ENCODE data around the gene POU6F2.

POU6F2 gene

DNA sequence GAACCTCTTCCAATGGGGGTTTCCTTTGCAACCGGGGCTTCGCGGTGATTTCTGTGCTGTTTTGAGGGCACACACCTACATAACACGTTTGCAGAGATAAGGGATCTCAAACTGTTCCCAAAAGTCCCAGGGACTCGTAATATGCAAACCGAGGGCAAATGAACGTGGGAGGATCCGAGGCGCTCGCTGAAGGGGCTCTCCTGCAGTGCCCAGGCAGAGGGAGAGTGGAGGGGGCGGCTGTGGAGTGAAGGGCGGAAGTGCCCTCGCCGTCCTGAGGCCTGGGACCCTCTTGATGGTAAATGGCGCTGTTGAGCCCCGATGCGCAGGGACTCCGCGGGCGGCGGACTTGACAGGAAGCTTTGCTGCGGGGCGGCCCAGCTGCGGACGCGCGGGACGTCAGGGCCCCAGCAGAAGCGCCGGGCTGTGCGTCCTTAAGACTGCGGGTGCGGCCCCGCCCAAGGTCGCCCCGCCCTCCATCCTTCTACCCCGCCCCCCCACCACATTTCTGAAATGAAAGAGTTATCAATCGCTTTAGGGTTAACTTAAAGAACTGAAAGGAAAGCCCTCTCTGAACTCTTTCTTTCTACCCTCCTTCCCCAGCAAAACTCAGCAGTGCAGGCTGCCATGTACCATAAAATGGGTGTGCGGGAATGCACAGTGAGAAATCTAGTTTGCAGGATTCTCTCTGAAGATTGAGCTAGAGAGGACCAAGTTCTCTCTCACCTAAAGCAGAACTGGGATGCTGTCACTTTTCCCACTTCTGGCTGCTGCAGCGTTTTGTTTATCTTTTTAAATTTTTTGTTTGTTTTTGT is 436.7 kb downstream of the POU6F2 start:
- DNase-seq: peak; percentile 48

DNA sequence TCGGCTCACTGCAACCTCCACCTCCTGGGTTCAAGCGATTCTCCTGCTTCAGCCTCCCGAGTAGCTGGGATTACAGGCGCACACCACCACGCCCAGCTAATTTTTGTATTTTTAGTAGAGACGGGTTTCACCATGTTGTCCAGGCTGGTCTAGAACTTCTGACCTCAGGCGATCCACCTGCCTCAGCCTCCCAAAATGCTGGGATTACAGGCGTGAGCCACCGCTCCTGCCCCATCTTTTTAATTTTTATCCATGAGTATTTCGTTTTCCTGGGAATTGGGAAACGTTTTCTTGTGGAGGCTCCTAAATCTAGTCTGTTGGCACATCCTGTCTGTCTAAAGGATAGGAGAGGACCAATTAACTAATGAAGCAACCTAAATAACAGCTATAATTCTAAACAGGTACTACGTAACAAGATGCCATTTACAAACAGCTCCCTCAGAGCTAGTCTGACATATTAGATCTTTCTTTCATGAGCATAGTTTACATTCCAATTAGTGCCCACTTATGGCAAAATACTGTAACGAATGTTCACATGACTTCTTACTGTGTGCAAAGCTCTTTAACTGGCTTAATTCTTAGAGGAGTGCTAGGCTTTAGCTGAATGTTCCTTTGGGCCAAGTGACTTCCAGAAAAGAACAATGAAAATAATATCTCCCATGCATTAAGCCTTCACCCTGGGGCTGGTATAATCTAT is 437.5 kb downstream of the POU6F2 start:
- no peak for DNase-seq

DNA sequence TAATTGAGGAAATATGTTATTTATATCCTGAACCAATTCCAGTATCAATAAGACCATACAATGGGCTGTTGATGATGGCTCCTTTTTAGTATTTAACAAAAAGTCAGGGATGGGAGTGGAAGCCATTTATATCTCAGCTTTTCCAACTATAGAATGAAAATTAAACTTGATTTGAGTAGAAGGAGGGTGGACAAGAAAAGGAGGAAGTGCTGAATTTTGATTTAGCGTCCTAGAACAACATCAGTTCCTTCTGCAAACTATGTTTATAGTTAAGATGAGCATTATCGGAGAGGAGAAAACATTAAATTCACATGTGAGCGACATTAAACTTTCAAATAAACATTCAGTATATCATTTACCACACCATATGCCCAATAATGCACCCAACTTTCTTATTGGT is 439.2 kb downstream of the POU6F2 start:
- no peak for DNase-seq

DNA sequence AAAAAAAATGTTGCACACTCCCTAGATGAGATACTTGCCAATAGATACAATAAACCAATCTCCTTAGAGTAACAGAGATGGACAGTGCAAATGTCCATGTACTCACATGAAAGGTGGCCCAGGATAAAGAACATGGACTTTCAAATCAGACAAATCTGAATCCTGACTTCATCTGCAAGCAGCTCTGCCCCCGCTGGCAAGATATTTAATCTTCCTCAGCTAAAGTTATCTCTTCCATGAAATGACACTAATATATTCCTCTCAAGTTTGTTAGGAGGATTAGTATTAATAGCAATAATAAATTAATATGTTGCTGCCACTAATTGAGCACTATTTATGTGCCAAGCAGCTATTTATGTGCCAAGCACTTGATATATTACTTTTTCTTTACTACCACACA is 439.9 kb downstream of the POU6F2 start:
- DNase-seq: no peak

DNA sequence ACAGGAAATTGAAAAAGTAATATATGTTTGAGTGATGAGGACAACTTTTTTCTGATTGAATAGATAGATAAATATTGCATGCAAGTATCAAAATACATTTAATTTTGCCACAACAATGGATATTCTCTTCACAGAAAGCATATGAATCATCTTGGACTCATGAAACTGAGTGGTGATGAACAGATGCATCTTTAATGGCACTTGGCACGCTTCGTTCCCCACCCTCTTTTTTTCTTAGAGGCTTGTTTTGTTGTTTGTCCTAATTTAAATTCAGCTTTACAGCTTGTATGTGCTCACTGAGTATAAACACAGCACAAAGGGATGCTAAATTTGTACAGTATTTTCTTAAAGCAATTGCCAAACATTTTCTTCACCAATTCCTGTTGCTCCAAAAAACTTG is 443.5 kb downstream of the POU6F2 start:
- DNase-seq: no peak

DNA sequence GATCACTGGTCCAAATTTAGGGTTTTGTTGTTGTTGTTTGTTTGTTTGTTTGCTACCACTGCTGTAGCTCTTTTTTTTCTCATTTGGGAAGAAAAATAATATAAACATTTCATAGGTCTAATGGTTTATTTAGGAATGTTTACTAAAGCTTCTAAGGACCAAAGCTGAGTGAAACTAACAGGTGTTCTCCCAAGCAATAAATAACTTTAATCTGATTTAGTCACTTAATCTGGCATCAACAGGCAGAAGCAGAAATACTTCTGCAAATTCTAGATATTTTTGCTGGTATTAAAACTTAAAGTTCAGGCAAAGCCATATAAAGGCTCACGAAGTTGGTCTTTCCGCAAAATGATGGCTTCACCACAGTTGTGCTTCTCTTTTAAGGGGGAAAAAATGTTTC is 444.0 kb downstream of the POU6F2 start:
- no peak for DNase-seq

DNA sequence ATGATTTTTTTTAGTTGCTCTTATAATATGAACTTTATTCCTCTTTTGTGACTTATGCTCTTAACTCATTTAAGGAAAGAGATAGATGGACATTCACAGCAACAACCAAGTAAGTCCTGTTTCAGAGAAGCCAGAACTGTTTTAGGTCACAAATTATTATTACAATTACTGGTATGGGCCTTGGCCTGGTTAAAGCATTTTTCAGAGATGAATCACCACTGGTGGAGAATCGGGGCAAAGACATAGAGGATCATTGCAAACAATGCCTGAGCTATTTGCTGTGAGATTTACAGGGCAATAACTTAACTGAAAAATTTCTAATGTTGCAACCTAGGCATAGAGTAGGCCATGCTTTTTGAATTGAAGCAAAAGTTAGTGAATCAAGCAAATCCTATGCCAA is 450.5 kb downstream of the POU6F2 start:
- DNase-seq: no peak

DNA sequence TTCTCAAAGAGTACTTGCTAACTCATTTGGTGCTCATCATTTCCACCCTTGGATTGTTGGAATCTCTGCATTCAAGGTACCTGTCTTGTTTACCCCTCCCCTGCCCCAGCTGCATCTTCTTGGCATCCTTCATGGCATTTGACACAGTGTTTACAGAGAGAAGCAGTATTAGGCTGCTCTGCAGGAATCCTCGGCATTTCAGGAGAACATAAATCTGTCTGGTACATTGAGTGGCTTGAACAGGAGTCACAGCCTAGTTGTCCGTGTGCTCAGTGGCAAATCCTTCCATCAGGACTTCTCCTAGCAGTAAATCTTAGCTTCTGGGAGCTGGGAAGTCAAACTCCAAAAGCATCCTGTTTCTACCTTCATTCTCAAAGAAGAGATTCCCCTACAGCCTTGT is 451.7 kb downstream of the POU6F2 start:
- DNase-seq: no peak

DNA sequence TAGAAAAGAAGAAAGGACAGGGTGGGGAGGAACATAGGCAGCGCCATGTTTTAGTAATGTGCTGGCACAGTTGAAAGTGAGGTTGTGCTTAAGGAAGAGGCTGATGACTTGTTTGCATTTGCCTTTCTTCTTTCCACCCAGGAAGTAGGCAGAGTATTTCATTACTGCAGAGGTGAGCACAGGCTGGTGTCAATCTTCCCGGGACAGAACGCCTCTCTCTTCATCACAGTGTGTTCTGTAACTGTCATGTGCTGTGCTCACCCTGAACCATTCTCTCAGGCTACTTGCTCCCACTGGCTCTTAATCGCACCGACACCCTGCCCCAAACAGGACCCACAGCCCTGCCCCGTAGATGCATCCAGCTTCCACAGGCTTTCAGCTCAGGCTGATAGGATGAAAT is 452.7 kb downstream of the POU6F2 start:
- no peak for DNase-seq

DNA sequence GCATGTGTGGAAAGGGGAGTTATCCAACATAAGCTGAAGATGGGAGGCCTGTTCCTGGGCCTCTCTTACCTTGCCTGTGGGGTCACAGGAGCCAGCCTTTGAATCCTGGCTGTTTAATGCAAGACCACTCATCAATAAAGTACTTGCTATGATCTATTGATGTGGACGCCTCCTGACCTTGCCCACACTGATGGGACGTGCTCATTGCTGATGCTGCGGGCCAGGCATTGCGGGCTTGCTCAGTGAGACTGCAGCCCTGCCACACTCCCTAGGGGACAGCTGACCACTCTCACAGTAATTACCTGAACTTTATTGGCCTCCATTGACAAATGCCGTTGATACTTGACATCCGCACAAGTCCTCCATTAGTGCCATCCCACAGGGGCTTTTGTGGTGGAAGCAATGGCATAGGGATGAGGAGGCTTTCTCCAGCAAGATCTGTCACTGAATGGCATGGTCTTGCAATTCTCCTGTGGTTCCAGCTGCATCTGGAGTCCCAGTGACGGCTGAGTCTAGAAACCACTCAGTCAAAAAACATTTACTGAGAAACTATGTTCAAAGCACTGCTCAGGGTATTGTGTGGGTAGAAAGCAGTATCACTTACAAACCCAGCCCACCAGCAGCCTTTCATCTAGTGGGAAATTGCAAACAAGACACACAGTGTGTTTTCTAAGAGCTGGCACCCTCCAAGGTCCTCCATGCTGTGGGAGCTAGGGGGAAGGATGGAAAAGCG is 453.4 kb downstream of the POU6F2 start:
- no peak for DNase-seq

DNA sequence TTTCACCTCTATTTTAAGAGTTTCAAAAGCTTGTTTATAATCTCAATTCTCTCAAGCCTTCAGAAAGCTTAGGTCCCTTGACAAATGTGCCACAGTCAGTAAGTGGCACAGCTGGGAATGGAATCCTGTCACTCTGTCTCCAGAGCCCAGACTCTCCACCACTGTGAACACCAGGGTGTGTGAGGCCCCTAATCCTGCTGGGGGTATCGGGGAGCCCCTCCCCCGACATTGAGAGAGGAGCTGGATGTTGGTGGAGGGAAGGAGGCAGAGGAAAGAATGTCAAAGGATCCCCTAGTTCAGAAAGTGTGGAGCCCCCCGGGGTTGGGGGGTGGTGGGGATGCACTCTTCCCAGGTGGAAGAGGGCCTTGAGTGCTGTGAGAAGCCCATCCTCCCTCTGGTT is 454.7 kb downstream of the POU6F2 start:
- no peak for DNase-seq

DNA sequence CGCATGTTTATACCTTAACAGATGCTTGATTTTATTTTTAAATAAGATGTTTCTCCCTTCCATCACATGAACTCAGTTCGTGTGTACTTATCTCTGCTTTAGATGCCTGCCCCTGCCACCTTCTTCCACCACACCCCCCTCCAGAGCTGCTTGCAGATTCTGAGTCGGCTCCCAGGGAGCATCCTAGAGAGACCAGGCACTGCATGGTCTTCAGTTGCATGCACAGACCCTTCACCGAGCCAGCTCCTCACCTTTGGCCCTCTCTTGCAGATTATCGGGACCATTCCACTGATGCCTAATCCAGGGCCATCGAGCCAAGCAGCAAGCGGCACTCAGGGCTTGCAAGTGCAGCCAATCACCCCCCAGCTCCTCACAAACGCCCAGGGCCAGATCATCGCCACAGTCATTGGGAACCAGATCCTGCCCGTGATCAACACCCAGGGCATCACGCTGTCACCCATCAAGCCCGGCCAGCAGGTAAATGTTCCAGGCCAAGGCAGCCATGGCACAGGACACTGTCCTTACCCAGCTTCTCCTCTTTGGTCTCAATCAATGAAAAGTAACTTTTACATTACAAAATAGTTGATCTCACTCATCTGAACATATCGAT is 455.2 kb downstream of the POU6F2 start:
- DNase-seq: no peak

DNA sequence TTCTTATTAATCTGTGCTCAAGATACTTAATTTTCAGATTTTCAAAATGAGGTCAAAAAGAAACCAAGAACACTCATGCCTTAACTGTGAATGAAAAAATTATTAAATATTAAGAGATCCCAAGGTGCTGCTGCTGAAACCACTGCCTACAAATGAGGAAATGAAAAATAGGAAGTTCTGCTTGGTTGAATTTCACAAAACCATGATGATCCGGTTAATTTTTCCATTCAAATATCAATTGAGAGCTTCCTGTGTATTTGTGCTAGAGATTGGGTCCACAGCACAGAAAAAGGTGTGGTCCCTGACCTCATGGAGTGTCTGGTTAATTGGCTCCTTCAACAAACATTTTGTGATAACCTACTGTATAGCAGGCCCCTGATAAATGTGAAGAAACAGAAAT is 455.8 kb downstream of the POU6F2 start:
- DNase-seq: no peak

DNA sequence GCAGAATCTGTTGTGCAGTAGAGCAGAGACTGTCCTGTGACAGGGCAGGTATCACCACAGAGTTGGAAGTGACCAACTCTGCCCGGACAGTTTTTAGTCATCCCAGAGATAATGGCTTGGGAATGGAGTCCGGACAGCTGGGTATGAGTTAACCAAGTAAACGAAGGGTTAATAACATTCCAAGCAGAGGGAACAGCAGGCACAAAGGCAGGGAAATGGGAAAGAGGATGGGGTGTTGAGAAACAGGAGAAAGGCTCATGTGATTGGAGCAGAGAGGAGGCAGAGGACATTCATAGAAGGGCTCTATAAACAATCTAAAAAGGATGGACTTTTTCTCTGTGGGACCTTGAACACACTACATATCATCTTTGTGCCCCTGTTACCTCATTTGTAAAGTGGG is 456.3 kb downstream of the POU6F2 start:
- DNase-seq: no peak

DNA sequence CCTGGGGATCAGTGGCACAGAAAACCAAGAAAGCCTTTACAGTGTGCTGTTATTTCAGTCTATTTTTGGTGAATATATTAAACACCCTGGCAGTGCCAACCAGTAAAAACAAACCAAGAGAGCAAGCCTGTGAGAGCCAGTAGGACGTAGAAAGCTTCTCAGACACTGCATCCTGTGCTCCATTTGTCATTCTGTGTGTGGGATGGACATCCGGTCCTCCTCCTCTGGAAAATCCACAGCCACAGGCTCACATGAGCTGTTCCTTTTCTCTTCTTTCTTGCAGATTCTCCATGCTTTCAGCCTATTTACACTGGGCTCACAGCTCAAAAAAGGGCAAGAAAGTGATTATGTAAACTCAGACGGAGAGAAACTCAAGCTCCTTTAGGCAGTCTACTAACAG is 468.8 kb downstream of the POU6F2 start:
- DNase-seq: no peak

DNA sequence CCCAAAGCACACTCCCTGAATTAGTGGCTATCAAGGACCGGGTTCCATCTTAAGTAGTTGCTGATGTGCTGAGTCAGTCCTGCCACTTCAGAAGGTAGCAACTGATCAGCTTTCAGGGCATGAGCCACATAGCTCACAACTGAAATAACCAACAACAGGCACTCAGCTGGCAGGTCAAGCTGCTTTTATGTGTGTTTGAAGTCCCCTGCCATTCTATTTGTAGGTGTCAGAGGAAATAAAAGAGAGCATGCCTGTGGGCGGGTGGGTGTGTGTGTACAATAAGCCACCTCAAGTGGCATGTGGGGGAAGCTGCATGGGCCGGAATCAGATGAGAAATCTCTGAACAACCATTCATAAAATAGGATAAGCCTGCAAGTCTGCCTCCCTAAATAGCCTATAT is 474.2 kb downstream of the POU6F2 start:
- no peak for DNase-seq

DNA sequence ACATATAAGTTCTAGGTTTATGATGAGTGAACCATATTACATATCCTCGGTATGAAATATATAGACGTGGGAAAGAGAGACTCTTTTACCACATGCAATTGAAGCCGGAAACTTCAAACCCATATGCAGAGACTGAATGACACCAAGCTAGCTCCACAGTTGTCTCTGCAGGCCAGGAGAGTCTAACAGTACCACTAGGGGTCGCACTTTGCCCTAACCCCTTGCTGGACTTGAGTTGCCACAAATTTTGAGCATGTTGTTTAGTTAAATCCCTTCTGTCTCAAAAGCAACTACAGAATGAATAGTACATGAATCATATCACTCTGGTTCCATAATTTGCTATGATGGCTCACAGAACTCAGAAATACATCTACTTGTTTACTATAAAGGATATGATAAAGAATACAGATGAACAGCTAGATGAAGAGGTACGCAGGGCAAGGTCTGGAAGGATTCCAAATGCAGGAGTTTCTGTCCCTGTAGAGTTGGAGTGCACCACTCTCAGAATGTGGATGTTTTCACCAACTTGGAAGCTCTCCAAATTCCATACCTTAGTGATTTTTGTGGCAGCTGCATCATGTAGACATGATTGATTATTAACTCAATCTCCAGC is 476.1 kb downstream of the POU6F2 start:
- DNase-seq: peak; percentile 44

DNA sequence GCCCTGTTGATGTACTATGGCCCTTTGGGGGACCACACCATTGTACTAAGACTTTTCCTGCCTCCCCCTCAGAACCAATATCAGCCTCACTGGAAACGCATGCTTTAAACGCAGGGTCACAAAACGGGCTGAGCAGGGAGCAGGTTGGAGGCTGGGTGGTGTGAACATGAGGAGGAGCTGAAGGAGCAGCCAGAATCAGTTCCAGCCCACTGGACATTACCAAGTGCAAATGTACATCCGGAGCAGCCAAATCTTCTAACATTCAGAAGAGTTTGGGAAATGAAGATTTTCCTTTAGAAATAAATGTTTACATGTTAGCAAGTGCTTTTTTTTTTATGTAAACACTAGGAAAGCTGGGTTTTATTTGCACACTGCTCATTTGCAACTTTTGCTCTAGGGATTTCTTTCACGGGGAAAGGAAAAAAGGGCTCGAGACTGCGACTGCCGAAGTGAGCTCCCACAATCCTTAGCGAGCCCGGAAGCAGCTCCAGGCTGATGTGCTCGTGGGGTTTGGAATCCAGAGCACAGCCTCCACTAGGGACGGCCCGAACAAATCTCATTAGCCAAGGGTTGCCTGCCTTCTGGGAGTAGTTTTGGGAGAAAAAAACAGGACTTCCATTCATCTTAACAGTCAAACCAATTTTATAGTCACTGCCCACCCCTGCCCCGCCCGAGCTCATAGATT is 480.5 kb downstream of the POU6F2 start:
- no peak for DNase-seq

DNA sequence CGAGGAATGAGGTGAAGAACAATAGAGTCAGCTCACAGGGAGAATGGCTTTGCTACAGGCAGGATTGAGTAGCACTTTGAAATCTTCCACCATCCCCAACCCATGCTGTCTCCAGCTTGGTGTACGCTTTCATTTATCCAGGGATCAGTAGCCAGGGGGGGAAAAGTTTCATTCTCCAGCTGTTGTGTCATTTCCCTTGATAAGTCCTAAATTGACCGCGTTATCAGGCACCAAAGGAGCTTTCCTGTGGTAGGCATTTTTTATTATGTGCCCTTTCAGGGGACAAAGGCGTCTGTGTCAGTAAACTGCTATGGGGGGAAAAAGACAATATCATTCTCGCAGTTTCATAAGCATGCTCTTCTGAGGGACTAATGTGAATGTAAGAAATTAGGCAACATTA is 481.9 kb downstream of the POU6F2 start:
- DNase-seq: no peak

DNA sequence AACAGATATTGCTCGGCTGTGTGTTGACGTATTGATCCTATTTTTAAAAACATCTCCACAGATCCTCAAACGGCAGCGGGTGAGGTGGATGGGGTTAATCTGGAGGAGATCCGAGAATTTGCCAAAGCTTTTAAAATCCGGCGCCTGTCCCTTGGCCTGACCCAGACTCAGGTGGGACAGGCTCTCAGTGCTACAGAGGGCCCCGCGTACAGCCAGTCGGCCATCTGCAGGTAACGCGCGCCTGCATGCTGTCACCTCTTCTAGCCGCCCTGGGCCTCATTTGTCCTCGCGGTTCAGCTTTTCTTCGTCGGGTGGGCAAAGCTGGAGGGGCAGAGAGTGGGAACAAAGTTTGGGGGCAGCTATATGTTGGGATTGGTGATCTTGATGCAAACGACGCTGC is 482.8 kb downstream of the POU6F2 start:
- no peak for DNase-seq

DNA sequence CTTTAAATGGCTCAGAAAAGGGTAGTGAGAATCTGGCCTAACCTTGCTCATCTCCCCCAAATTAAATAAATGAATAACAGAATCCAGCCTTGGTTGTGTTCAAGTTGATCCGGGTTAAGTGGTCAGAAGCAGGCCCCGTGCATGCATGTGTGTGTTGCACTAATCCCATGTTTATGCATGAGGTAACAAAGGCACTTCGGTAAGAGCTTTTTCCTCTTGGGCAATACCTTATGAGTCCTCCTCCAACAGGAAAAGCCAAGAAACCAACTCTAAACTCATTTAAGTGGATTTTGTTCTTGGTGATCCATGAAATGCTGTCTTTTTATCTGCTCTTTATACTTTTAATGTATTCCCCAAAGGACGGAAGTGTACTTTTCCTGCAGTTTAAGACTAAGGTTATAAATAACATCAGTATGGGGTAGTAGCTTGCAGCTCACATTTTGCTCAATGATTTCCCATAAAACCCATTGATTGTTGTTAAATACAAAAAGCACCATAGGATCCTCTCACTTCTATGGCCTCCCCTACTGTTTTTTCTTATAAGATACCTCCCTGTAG is 483.6 kb downstream of the POU6F2 start:
- no peak for DNase-seq

DNA sequence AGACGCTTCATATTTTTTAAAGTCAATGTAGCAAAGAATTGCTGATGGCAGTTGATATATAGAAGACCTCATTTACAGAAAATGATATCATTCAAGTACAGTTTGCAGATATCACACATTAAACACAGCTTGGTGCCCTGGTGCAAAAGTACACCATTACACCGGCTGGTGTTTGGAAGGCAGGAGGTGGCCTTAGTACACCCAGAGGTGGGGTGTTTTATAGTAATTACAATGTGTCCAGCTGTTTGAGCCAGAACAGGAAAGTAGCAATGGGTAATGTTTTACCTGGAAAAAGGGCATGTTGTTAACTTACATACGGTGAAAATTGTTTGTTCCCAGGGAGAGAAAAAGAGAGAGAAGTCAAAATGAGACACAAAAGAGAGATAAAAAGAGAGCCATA is 485.5 kb downstream of the POU6F2 start:
- DNase-seq: no peak
